Measurements from ENCODE around the gene ZDHHC14. TPM values are rescaled to one million over a fixed set of nuclear protein-coding genes. Genes with fewer than 3 reads are reported as not detected.

Gene ZDHHC14
- total RNA-seq, 1 donor from 2014 or later: 14.5 TPM

- H3K4me1 ChIP-seq: no peaks in the 10 kb centered on the region
- TF ChIP-seq CTCF (IDR thresholded peaks at IDR 0.05): no peak
- no peak overlapping the region for H3K27ac ChIP-seq
- H3K27me3 ChIP-seq: no peaks in the 10 kb centered on the region
- H3K4me3 ChIP-seq: no peak overlapping the region
- intact Hi-C loops (cut with DNase I): no loop called here
- no peaks in the 10 kb centered on the region for H3K9me3 ChIP-seq
- DNase-seq (ENCODE audit: low spot score in 2 of 2): no peak
- H3K36me3 ChIP-seq: peaks cover 0 to 12% of the 10 kb centered on the region in 2 donors
These were observed 253.6 kb downstream of the ZDHHC14 start for GRCh38 chr6:157634546-157634945.

GRCh38 chr6:157635388-157636244 is 254.6 kb downstream of the ZDHHC14 start:
- intact Hi-C loops (cut with DNase I): no loop called here
- DNase-seq (ENCODE audit: low spot score in 2 of 2): no peak

GRCh38 chr6:157637516-157637915 is 256.5 kb downstream of the ZDHHC14 start:
- Histone ChIP-seq H3K27ac (no peak overlapping the region), H3K27me3 (no peaks in the 10 kb centered on the region), H3K36me3 (peaks cover 0 to 12% of the 10 kb centered on the region in 2 donors), H3K4me3 (no peak overlapping the region), H3K9me3 (no peaks in the 10 kb centered on the region), H3K4me1 (no peaks in the 10 kb centered on the region)
- TF ChIP-seq CTCF (IDR thresholded peaks at IDR 0.05): no peak
- no peak for DNase-seq (ENCODE audit: low spot score in 2 of 2)
- intact Hi-C loops (cut with DNase I): no loop called here

More at GRCh38 chr6:157635388-157636244, 254.6 kb downstream of the ZDHHC14 start:
- no peaks in the 10 kb centered on the region for H3K9me3 ChIP-seq
- no peaks in the 10 kb centered on the region for H3K4me1 ChIP-seq
- no peak overlapping the region for H3K4me3 ChIP-seq
- no peak for TF ChIP-seq CTCF (IDR thresholded peaks at IDR 0.05)
- H3K36me3 ChIP-seq: peaks cover 0 to 12% of the 10 kb centered on the region in 2 donors
- H3K27me3 ChIP-seq: no peaks in the 10 kb centered on the region
- H3K27ac ChIP-seq: no peak overlapping the region

GRCh38 chr6:157637941-157638662 is 257.1 kb downstream of the ZDHHC14 start:
- H3K27me3 ChIP-seq: no peaks in the 10 kb centered on the region
- H3K9me3 ChIP-seq: no peaks in the 10 kb centered on the region
- intact Hi-C loops (cut with DNase I): no loop called here
- TF ChIP-seq CTCF (IDR thresholded peaks at IDR 0.05): no peak
- H3K36me3 ChIP-seq: peaks cover 0 to 12% of the 10 kb centered on the region in 2 donors
- no peak for DNase-seq (ENCODE audit: low spot score in 2 of 2)
- H3K27ac ChIP-seq: no peak overlapping the region
- H3K4me1 ChIP-seq: no peaks in the 10 kb centered on the region
- no peak overlapping the region for H3K4me3 ChIP-seq

GRCh38 chr6:157638779-157639178 is 257.8 kb downstream of the ZDHHC14 start:
- Histone ChIP-seq H3K27me3 (no peaks in the 10 kb centered on the region), H3K9me3 (no peaks in the 10 kb centered on the region), H3K27ac (no peak overlapping the region), H3K4me3 (no peak overlapping the region), H3K36me3 (peaks cover 0 to 12% of the 10 kb centered on the region in 2 donors), H3K4me1 (no peaks in the 10 kb centered on the region)
- no peak for TF ChIP-seq CTCF (IDR thresholded peaks at IDR 0.05)
- intact Hi-C loops (cut with DNase I): no loop called here
- DNase-seq (ENCODE audit: low spot score in 2 of 2): no peak

All from ascending aorta (tissue), 2 donors.